ENCODE measurements around the gene DNAH17.

The DNAH17 gene

GRCh38 chr17:78449983-78450595 lies 127.1 kb downstream of the DNAH17 start:
- peak; percentile 78 to 91 for DNase-seq

- peak in 1 of 2 experiments; percentile 35 for DNase-seq
Observed at GRCh38 chr17:78448356-78448993, 128.7 kb downstream of the DNAH17 start.

GRCh38 chr17:78446833-78447232 lies 130.4 kb downstream of the DNAH17 start:
- DNase-seq = no peak

DNA sequence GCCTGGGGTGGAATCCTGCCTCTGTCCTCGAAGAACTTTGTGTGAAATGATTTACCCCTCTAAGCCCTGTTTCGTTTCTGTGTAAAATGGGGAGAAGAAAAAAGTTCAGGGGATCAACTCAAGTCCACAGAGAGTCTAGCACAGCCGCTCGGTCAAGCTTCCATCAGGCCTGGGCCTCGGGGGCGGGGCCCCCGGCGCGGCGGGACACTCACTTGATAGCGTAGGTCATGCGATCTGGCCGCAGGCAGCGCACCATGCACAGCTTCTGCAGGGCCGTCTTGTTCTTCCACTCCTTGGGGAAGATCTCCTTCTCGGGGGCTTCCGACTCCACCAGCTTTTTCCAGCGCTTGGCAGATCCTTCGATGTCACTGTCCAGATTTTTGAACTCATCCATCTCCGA lies 132.8 kb downstream of the DNAH17 start:
- no peak for DNase-seq

- no peak for DNase-seq
Observed at GRCh38 chr17:78442648-78443218, 134.5 kb downstream of the DNAH17 start.

DNA sequence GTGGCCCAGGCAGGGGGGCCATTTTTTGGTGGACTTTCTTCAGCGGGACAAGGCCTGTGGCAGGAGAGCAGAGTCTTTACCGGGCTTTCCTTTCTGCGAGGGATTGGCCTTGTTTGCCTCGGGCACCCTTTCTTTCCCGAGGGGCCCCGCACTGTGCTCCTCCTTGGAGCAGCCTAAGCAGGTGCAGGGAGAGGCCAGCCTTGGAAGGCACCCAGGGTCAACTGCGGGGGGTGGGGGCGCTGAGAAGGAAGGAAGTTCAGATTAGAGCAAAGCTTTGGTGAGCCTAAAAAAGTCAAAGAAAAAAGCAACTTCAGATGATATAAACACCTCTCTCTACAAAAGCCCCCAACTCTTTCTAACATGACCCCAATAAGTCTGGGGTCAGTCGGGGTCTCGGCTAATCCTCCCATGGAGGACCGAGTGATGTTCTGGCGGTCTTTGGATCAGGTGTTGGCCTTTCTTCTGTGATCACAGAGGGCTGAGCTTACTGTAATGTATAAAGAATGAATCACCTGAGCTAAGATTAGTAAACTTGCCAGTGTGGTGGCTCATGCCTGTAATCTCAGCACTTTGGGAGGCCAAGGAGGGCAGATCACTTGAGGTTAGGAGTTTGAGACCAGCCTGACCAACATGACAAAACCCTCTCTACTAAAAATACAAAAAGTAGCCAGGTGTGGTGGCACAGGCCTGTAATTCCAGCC lies 135.8 kb downstream of the DNAH17 start:
- no peak for DNase-seq

DNA sequence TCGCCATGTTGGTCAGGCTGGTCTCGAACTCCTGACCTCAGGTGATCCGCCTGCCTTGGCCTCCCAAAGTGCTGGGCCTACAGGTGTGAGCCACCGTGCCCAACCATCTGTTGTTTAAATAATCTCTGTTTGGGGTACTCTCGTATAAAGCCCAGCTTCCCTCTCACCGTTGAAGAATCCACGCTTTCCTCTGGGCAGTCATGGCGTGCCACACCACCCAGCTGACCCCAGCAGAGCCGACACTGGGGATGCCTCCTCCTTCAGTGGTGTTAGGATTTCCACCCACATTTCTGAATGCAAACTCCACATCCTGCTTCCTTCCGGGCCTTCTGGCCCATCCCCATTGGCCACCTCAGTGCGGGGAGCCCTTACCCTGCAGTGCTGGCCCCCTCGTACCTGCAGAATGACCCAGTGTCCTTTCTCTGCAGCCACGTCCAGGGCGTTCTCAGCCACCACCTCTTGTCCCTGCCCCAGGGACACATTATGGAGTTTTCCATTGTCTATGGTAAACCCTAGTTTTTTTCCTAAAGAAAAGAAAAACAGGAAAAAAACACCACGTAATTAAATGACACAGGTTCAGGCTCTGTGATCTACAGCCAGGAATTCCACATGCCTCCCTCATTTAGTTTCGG lies 138.4 kb downstream of the DNAH17 start:
- no peak for DNase-seq

DNA sequence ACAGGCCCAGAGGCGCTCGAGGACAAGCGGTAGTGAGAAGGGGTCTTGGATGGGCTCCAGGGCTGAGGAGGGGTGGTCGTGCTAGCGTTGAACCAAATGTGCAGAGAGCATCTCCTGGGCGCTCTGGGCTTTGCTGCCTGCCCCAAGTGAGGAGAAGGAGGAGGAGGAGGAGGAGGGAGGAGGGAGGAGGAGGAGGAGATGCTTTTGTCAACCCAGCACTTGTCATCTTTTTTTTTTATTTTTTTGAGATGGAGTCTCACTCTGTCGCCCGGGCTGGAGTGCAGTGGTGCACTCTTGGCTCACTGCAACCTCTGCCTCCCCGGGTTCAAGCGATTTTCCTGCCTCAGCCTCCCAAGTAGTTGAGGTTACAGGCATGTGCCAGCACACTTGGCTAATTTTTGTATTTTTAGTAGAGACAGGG lies 138.9 kb downstream of the DNAH17 start:
- no peak for DNase-seq

DNA sequence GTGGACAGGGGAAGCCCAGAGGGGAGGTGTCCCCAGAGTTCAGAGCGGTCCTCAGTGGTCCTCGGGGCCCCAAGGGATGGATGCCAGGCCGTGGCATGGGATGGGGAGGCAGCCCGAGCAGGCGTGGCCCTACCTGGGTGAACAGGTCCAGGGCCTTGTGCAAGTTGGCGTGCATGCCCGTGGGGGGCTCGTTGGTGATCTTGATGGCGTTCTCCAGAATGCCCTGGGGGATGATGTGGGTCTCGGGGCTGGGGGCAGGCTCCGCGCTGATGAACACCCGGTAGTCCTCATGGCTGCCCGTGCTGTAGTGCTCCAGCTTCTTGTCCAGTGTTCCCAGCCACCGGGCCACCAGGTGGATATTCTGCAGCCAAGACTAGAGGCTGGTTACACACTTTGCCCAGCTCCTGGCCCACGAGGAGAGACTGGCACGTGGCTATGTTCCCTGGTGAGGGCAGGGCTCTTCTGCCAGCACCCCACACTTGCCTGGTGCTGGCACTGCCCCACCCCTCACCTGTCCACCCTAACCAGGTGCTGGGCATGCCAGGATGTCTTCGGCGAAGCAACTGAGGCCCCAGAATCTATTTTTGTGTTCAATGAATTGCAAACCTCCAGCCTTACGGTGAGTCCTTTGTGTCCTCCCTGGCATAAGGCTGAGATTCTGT lies 139.6 kb downstream of the DNAH17 start:
- no peak for DNase-seq

DNA sequence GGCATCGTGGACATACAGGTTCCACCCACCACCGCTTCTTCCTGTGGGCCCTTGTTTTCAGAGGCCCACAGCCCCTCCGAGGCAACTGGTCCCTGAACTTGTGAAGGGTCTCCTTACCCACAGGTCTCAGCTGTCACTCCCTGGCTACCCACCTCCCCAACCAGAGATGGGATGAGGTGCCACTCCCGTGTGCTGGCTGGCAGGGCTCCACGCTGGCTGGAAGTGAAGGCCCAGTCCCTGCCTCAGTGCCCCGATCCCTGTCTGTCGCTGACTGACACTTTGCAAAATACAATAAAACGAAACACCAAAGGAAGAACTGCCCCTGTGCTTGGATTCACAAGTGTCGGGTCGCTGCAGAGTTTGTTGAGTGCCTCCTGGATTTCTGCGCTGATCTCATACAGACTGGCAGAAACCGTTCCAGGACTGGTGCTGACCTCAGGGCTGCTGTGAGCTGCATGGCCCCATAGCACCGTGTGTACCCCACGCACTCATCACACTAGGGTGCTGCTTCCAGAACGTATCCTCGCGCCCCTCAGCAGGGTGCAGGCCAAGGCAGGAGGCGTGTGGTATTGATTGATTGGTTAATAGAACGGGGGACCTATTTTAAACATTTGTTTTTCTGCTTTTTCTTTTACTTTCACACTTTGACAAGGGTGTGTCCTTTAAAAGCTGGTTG lies 141.7 kb downstream of the DNAH17 start:
- DNase-seq = no peak

DNA sequence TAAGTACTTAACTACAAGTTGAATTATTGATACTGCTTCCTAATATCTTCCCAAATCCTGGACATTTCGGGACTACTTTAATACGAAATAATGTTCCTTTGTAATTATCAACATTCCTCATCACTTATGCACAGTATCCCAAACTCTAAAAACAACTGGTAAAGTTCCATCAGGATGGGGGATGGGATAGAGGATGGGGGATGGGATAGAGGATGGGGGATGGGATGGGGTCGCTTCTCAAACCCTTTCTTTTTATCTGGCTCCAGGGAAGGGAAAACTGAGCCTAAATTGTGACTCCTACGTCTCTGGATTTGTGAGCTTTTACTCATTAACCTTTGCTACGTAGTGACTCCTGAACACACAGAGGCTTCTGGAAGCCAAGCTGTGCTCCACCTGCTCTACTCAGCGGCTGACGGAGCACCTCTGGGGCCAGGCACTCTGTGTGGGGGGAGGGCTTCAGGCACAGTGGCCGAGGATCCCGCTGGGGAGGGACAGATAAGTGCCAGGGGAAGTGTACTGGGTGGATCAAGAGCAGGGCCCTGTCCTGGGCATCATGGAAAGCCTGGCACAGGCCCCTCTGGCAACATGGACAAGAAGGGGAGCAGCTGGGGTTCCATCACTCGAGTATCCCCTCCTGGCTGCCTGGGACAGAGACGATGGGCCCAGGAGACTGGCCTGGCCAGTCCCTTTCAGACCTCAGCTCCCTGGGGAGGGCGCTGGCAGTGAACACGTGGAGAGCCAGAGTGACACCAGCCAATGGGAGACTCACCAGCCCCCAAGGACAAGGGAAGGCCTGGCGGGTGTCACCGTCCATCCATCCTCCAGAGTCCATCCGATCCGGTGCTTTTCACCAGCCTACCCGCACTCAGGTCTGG lies 142.5 kb downstream of the DNAH17 start:
- DNase-seq = no peak

- DNase-seq = peak; percentile 86 to 96
Observed at GRCh38 chr17:78433780-78434335, 143.3 kb downstream of the DNAH17 start.

DNA sequence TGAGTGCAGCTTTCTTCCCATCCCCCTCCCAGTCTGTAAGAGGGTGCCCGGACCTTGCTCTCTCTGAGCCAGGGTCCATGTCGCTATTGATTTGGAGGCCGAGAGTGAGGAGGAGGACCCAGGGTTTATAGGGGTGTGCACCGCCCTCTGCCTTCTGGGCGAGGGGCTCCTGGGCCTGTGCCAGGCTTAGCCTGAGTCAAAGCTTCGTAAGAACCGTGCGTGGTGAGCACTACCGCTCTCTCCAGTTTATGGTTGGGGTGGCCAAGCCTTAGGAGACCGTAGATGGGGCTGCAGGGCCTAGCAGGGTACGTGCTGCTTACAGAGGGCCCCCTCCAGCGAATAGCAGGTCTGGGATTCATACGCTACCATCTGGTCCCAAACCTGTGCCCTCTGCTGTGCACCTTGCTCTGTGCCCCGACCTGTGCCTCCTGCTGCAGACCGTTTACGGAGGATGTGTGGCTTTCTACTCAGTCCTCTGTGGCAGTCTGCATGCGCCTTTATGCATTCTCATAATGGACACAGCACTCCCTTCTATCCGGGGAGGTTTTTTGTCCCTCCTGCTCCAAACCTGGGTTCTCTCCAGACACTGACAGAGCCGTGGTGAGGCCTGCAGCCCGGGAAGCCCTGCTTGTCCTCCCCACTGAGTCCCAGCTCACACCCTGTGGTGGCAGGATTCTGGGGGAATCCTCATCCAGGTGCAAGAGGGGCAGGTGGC lies 144.0 kb downstream of the DNAH17 start:
- peak in 1 of 2 experiments; percentile 71 for DNase-seq

DNA sequence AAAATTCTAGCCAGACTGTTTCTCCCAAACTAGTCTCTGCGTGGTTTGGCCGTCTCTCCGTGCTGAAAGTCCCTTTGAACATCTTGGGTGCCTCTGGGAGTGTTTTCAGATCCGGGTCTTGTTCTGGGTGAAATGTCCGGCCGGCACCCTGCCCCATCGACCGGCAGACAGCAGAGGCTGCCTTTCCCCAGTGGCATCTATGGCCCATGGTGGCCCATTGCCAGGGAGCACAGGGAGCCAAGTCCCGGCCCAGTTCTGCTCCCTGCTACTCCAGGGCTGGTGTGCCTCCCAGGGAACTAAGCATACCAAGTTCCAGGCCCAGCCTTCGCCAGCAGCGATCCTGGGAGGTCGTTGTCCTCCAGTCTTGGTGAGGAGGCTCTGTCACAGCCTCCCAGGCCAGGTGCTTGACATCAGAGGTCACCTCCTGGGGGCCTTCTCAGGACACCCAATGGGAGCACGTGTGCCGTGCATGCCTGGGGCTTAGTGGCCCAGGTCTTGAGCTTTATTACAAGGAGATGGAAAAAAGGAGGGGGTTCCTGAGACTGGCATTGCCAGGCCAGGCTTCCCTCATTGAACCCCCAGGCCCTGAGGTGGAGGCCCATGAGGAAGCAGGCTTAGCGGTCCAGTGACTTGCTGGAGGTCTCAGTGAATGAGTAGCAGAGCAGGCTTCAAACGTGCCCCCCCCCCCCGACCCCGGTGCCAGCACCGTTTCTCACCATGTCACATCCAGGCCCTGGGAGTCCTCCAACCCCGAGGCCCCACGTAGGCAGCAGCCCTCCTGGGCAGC lies 144.8 kb downstream of the DNAH17 start:
- no peak for DNase-seq

- DNase-seq = no peak
Observed at GRCh38 chr17:78431692-78431958, 145.6 kb downstream of the DNAH17 start.

DNA sequence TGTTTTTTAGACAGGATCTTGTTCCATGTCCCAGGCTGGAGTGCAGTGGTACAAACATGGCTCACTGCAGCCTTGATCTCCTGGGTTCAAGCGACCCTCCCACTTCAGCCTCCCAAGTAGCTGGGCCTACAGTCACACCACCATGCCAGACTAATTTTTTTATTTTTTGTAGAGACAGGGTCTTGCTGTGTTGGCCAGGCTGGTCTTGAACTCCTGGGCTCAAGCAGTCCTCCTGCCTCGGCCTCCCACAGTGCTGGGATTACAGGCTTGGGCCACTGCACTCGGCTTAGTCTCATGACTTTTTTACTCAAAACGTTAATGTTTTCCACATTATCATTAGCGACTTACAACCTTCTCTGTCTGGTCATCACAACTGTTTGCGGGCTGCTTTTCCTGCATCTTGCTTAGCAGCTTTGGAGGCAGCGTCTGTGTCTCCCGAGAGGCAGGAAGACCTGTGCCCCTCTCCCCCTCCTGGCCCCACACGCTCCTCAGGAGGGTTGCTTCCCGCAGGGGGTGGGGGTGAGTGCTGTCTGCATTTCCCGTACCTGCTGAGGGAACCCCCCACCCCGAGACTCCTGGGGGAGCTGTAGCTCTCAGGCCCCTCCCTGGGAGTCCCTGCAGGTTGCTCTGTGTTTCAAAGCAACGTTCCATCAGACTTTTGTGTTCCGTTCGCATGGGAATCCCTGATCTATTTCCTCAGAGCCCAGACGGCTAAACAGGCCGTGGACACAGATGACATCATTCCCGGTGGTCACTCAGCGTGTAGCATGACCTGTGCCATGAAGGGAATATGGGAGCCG lies 146.1 kb downstream of the DNAH17 start:
- no peak for DNase-seq

DNA sequence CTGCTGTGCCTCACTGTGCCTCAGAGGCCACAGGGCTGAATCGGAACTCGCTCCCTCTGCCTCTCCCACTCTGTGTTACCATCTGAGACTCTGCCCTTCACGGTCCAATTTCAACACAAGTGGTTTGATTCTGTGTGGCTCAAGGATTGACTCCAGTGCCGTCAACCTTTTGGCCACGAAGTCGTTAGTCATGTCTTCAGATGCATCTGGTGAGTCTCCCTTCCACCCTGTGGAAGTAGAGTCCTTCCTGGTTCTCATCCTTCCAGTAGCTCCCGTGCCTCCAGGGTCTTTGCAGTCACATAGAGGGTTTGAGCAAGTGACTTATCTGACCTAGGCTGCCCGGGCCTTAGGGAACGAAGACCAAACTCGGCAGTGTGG lies 147.6 kb downstream of the DNAH17 start:
- DNase-seq = no peak

DNA sequence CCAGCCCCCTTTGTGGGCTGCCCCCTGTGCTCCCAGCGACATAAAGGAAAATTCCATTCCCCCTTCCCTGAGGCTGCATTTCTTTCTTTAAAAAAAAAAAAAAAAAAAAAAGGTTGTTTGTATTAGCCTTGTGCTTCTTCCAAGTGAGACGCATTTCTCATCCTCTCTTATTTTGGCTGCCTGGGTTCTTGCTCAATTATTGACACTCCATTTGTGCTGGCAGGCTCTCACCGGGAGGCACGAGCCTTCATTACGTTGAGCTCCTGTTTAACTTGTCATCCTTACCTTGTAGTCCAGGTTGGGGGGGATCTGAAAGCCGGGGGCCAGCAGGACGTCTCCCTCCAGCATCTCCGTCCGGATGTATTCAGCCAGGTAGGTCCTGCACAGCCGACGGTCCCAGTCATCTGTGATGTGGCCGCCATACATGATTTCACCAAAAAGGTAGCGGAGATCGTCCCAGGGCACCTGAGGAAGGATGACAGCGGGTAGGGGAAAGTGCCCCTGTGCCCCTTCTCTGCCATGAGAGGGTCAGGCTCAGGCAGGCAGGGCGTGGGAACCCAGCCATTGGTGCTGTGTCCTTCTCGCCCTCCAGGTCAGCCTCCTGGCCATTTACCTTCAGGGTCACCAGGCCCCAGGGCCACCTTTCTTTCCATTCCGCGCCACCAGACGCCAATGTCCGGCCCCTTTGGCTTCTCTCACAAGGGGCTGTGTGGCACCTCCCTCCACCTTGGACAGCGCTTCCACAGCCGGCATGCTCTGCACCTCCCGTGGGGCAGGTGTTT lies 148.2 kb downstream of the DNAH17 start:
- DNase-seq = no peak

Data from NCI-H524 (cell line).